Smooth muscle cell of the brain vasculature (primary cell): Measurements from ENCODE around the gene AZU1.

Experiments
- DNase-seq: peaks from one replicate; pipeline ENCODE4 v3.0.0-alpha.2; 2012; ENCODE audit warnings: low read depth, low spot score

The AZU1 gene

GRCh38 chr19:854549-854948, 26.9 kb downstream of the AZU1 start:
- DNase-seq, result no peak

GRCh38 chr19:855142-855541, 27.5 kb downstream of the AZU1 start:
- DNase-seq, result no peak

DNA sequence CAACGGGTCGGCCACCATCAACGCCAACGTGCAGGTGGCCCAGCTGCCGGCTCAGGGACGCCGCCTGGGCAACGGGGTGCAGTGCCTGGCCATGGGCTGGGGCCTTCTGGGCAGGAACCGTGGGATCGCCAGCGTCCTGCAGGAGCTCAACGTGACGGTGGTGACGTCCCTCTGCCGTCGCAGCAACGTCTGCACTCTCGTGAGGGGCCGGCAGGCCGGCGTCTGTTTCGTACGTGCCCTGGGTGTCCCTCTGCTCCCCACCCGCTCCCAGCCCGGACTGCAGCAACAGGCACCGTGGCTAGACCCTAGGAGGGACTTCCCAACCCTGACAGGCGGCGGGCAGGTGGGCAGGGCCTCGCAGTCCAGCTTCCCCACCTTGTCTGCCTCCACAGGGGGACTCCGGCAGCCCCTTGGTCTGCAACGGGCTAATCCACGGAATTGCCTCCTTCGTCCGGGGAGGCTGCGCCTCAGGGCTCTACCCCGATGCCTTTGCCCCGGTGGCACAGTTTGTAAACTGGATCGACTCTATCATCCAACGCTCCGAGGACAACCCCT, 28.0 kb downstream of the AZU1 start:
- DNase-seq, result no peak

DNA sequence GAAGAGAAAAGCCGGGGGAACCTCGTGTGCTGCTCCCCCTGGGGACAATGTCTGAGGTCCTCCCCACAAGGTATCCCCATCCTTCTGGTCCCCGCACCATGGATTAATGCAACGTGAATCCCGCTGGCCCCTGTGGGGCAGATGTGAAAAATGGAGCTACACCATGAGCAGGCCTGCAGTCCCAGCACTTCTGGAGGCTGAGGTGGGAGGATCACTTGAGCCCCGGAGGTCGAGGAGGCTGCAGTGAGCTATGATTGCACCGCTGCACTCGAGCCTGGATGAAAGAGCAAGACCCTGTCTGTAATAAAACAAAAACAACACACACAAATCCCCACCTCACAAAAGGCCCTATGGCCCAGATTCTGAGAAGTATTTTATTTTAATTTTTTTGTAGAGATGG, 30.6 kb downstream of the AZU1 start:
- no peak for DNase-seq

- DNase-seq, result no peak
These were observed 31.5 kb downstream of the AZU1 start, which contains the start of gene CFD for GRCh38 chr19:858868-859843. Gene CFD, plus strand, starts transcription at chr19:859664. Its CDS starts 26 bp downstream, at chr19:859690.

DNA sequence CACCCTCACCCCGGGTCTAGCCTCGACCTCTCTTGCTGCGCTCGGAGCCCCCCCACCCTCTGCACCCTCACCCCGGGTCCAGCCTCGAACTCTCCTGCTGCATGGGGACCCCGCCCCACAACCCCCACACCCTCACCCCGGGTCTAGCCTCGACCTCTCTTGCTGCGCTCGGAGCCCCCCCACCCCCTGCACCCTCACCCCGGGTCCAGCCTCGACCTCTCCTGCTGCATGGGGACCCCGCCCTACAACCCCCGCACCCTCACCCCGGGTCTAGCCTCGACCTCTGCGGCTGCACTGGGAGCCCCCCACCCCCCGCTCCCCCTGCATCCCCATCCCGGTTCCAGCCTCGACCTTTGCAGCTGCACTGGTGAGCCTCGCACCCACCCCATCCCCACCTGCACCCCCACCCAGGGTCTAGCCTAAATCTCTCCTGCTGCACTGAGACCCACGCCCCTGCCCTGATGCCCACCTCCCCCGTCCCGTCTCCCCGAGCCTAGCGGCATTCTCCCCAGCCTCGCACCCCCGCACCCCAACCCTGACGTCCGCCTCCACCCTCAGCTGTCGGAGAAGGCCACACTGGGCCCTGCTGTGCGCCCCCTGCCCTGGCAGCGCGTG, 33.6 kb downstream of the AZU1 start:
- no peak for DNase-seq

GRCh38 chr19:861756-862580, 34.3 kb downstream of the AZU1 start:
- DNase-seq, result no peak

DNA sequence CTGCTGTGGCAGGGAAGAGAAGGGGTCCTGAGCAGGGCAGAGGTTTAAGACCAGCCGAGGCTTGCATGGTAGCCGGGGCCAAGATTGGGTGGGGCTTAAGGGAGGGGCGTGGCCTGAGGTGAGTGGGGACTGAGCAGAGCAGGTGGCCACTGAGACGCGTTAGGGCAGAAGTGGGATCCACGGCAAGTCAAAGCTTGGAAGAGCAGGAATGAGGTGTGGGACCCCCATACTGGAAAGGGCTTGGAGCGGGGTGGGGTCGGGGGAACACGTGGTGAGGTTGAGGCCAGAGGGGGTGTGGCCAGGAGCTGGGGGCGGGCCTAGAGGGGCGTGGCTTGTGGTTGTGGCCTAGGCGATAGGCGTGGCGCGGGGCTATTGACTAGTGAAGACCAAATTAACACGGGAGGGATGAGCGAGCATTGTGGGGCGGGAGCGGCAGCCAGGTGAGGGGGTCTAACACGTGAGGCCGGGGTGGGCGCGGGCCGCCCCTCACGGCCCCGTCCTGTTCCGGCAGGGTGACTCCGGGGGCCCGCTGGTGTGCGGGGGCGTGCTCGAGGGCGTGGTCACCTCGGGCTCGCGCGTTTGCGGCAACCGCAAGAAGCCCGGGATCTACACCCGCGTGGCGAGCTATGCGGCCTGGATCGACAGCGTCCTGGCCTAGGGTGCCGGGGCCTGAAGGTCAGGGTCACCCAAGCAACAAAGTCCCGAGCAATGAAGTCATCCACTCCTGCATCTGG, 35.1 kb downstream of the AZU1 start:
- DNase-seq, result no peak

- DNase-seq, result no peak
These were observed 35.6 kb downstream of the AZU1 start for GRCh38 chr19:863315-863620.

- no peak for DNase-seq
These were observed 39.2 kb downstream of the AZU1 start for GRCh38 chr19:866769-867300.

DNA sequence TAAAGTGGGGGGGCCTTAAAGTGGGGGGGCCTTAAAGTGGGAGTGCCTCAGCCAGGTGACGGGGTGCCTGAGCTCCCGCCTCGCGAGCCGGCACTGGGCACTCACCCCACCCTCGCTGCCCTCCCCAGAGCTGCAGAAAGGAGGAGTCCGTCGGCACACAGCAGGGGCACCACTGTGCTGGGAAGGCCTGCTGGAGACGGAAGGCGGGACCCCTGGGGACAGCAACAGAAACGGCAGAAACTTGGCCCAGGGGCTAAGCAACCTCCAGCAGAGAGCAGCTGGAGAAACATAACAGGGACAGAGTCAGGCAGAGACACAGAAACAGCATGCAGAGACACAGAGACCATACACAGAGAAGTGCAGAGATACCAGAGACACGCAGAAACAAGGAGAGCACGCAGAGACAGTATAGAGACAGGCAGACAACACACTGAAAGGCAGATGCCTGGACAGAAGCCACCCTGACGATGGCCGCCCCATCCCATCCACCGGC, 39.7 kb downstream of the AZU1 start:
- DNase-seq, result peak; percentile 91

DNA sequence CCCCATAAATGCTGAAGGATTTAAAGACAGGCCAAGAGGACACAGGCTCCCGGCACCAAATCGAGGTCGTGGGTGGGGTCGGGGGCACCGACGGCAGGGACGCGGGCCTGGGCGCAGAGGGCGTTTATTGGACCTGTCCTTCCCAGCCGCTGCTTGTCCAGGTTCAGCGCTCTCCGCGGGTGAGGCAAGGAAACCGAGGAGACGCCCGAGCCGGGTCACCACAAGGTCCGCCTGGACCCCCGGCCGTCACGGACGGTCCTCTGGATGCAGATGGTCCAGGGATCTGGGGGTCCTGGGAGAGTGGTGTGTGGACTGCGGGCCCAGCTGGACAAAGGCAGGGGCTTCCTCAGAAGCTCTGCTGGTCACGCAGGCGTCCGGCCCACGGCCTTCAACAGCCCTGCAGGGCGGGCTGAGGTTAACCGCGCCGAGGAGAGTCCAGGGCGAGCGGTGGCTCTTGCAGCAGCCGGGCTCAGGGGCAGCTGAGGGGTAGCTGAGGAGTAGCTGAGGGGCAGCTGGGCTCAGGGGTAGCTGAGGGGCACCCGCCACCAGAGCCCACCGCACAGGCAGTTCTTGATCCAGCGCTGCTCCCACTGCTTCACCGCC, 40.3 kb downstream of the AZU1 start:
- no peak for DNase-seq

DNA sequence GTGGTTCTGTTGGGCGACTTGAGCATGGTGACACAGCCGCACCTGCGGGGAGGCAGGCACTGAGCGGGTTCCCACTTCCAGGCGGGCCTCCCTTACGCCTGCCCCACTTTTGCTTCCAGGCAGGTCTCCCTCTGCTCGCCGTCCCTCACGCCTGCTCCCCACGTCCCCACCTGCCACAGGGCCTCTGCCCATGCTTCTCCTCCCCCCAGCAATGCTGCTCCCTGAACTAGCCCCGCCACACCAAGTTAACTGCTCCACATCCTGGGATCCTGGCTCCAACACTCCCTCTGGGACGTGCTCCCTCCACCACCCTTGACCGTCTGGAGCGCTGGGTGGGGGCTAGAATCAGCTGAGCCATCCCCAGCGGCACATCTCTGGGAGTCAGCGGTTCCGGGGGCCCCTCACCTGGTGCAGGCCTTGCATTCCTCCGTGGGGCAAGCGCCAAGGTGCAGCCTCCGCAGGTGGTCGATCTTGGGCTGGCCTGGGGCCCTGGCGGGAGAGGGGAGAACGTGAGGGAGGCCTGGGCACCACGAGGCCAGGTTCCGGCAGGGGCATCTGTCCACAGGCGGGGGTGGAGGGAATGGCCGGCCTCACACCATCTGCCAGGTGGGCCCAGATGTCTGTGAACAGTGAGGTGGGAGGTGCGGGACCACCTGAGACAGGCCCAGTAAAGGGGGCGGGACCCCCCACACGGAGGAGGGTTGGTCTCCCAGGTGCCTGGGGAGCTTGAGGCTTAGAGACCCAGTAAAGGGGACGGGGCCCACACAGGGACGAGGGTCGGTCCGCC, 41.0 kb downstream of the AZU1 start:
- DNase-seq, result no peak

DNA sequence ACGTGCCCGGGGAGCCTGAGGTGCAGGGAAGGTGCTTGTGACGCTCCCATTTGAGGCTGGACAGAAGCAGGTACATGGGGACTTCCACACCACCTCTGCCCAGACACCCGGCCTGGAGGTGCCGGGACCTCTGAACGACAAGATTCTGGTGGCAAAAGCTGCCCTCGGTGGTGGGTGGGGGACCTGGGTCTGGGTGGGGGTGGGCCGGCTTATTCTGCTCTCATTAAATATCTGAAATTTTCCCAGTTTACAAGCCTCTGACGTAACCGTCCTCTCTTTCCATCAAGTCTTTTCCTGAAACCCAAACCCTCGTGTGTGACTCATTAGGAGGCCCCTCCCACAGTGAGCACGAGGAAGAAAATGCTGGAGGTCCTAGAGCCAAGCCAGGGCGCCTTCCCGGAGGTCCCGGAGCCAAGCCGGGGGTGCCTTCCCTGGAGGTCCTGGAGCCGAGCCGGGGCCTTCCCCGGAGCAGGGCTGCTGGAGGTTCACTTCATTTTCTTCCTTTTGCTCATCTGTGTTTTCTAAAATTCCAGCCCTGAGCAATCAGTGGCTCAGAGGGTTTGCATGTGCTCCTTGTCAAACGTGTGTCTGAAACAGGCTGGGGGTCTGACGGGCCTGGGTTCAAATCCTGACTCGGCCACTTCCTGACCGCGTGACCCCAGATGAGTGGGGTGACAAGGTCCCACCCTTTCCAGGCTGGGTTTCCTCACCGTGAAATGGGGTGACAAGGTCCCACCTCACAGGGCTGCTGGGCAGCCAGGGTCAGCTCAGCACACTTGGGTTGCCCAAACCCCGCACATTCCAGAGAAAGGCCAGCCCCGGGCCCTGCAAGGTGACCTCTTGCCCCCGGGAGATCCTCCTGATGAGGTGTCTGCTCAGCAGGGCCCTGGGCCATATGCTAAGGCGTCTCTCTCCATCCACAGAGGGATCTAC, 41.9 kb downstream of the AZU1 start:
- DNase-seq, result peak; percentile 88

GRCh38 chr19:870314-870713, 42.7 kb downstream of the AZU1 start:
- no peak for DNase-seq

DNA sequence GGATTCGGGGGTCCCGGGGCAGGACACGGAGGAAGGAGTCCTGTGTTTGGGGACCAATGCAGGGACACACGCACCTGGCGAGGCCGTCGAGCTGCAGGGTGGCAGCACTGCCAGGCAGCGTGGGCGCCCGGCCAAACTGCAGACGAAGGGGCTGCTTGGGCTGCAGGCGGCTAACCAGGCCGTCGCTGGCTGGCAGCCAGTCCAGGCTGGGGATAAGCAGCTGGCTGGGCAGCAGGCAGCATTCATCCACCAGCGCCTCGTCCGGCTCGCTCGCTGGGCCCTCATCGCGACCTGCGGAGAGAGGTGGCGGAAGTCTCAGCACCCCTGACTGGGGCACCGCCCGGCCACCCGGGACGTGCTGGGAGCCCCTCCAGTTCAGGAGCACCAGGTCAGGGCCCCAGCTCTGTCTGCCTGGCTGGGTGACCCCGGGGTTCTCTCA, 43.3 kb downstream of the AZU1 start:
- DNase-seq, result no peak

DNA sequence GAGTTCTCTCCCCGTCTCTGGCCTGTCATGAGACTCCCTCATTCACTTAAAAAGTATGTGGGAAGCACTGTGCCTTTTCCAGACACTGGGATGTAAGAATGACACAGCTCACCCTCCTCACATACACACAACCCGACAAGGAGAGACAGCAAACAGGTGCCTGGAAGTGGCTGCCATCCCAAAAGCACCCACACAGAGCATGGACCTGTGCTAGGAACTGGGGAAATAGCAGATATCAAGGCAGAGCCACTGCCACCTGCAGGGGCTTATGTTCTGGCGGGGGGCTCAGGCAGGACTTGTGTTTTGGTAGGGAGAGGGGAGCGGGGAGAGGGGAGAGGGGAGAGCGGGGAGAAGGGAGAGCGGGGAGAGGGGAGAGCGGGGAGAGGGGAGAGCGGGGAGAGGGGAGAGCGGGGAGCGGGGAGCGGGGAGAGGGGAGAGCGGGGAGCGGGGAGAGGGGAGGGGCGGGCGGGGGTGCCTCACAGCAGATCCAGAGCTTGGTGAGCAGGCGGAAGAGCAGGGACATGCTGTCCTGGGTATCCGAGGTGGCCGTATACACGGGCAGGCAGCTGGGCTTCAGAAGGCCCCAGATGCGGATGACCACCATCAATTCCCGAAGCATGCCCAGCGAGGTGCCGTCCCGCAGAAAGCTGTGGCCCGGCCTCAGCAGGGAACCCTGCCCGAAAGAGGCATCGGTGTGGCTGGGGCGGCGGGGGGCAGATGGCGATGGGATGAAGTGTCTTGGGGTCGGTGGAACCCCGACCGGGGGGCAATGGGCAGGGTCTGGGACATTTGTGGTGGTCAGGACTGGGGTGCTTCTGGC, 44.0 kb downstream of the AZU1 start:
- no peak for DNase-seq
